CD4-positive, alpha-beta T cell (primary cell): ENCODE data around the gene KIF14. TPM values are rescaled to one million over a fixed set of nuclear protein-coding genes. Genes with fewer than 3 reads are reported as not detected.
A peak's percentile ranks its signal among the peaks of the same experiment; 100 is the strongest.

Source experiments
- ATAC-seq: fragments of 200-7000 bp; cut with Tn5 transposase; one replicate; pipeline ENCODE4 v1.10.0; 2022; ENCODE audit warnings: mild to moderate bottlenecking; ENCODE audit not compliant: poor library complexity
- CTCF ChIA-PET: fragments of 350-600 bp; sonication (Branson Sonifier 250); formaldehyde crosslinking; loops from one replicate; lab custom pipeline; 2021; ENCODE audit warnings: antibody characterized with exemption, inconsistent platforms; lab: Charles Lee
- POLR2A ChIA-PET: fragments of 350-600 bp; sonication (Branson Sonifier 250); formaldehyde crosslinking; loops from one replicate; lab custom pipeline; 2021; ENCODE audit warnings: antibody characterized with exemption, inconsistent platforms; lab: Charles Lee
- DNase-seq, 14 experiments: peaks; one replicate each; pipeline ENCODE4 v3.0.0-alpha.2; 2013 to 2020; ENCODE audit warnings: mixed read lengths in 2 of 14
- H3K27ac ChIP-seq, 2 donors: one replicate each; pipeline versions ENCODE4 v1.5.1 to v1.7.0; 2013; ENCODE audit warnings: low read length in 2 of 2, low read depth in 1 of 2, mild to moderate bottlenecking in 1 of 2
- H3K27me3 ChIP-seq, 2 experiments: 1 replicate in 1 of 2; 2 replicates in 1 of 2; pipeline versions ENCODE4 v1.6.1 to v1.7.0; 2013; ENCODE audit warnings: low read length in 2 of 2, control low read depth in 1 of 2, mild to moderate bottlenecking in 1 of 2, moderate library complexity in 1 of 2; ENCODE audit not compliant: insufficient read depth in 2 of 2, control insufficient read depth in 1 of 2
- H3K36me3 ChIP-seq: one replicate; pipeline ENCODE4 v1.6.1; 2013; ENCODE audit warnings: low read length, control low read depth; ENCODE audit not compliant: insufficient read depth
- H3K4me1 ChIP-seq: one replicate; pipeline ENCODE4 v1.6.1; 2013; ENCODE audit warnings: low read length, control low read depth; ENCODE audit not compliant: insufficient read depth
- H3K4me3 ChIP-seq: one replicate; pipeline ENCODE4 v1.5.1; 2013; ENCODE audit warnings: mild to moderate bottlenecking, low read length, moderate library complexity
- H3K9me3 ChIP-seq, 2 experiments: 1 replicate in 1 of 2; 2 replicates in 1 of 2; pipeline versions ENCODE4 v1.6.1 to v1.7.0; 2013; ENCODE audit warnings: low read length in 2 of 2, mild to moderate bottlenecking in 2 of 2, control low read depth in 1 of 2, moderate library complexity in 1 of 2; ENCODE audit not compliant: control insufficient read depth in 1 of 2, insufficient read depth in 1 of 2
- H3K27ac Mint-ChIP-seq: one replicate; pipeline ENCODE4 v1.8.0; 2020; ENCODE audit warnings: mixed read lengths
- H3K27me3 Mint-ChIP-seq: one replicate; pipeline ENCODE4 v1.8.0; 2021; ENCODE audit warnings: mixed read lengths
- H3K36me3 Mint-ChIP-seq: one replicate; pipeline ENCODE4 v1.8.0; 2021; ENCODE audit warnings: low read depth, mixed read lengths
- H3K4me1 Mint-ChIP-seq: one replicate; pipeline ENCODE4 v1.8.0; 2021; ENCODE audit warnings: low read depth, mixed read lengths
- H3K4me3 Mint-ChIP-seq: one replicate; pipeline ENCODE4 v1.8.0; 2020; ENCODE audit warnings: mild to moderate bottlenecking, mixed read lengths
- H3K9me3 Mint-ChIP-seq: one replicate; pipeline ENCODE4 v1.8.0; 2020; ENCODE audit warnings: mixed read lengths
- intact Hi-C, 2 experiments: fragments of 100-400 bp; cut with DNase I in 1 of 2; cut with micrococcal nuclease in 1 of 2; formaldehyde crosslinking; loops; one replicate each; pipeline versions ENCODE4 v1.15.1 to v1.9.0; 2023 to 2025; cut with DNase I, micrococcal nuclease
- total RNA-seq, 174 experiments: library from RNA in 2 of 174; stranded (reverse) in 2 of 174; gene quantifications; one replicate each; pipeline ENCODE4 v1.2.3 and lab custom pipeline; 2021 to 2026
- TF ChIP-seq, protein P1 (sequence below): fragments of 200-600 bp; IDR thresholded peaks from one replicate; pipeline ENCODE4 v1.8.0; 2022; ENCODE audit warnings: antibody characterized with exemption, mild to moderate bottlenecking

The KIF14 gene
- total RNA-seq, 2 experiments from 2014 or later = 0.11 TPM

DNA sequence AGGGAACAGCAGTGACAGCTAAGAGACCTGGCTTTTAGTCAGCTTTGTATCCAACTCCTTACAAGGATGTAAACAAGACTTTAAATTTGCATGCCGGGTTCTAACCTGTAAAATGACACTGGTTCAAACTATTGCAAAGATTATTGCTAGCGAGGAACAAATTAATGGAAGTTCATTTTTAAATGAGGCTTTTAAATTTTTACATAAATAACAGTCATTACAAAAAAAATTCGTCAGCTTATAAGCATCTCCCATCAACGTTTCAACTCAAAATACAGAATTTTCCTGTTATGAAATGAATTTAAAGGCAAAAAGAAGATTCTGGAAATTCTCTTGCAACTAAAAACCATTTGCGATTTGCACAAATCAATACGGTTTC lies 668 bp downstream of the KIF14 start:
- peaks cover 19% of the 10 kb centered on the region for H3K4me1 ChIP-seq
- no peaks in the 10 kb centered on the region for H3K27me3 ChIP-seq
- H3K36me3 ChIP-seq = no peaks in the 10 kb centered on the region
- peak overlapping the region; percentile 83 for H3K4me3 ChIP-seq
- Mint-ChIP-seq H3K4me3 (peak overlapping the region; percentile 98), H3K27me3 (no peaks in the 10 kb centered on the region), H3K4me1 (peaks cover 25% of the 10 kb centered on the region), H3K36me3 (peaks cover 4% of the 10 kb centered on the region), H3K27ac (peak overlapping the region; percentile 12), H3K9me3 (no peaks in the 10 kb centered on the region)
- ChIA-PET POLR2A (interaction anchor here (4.4 kb wide), 1 partner anchor 50 kb away, joined by 35 read pairs; the partner anchor contains the start of gene DDX59), CTCF (interaction anchor here (1.7 kb wide), 1 partner anchor 184 kb away, joined by 4 read pairs; no protein-coding TSS in a partner anchor)
- DNase-seq = no peak
- no peak overlapping the region for H3K27ac ChIP-seq
- H3K9me3 ChIP-seq = no peaks in the 10 kb centered on the region
- no peak for ATAC-seq
- intact Hi-C loops = loop anchor here (1.0 to 5.0 kb wide), 6 partner anchors 48 to 532 kb away; partner anchors contain the start of genes CAMSAP2 (in 2 of the 2), DDX59 (in 1 of the 2), TMEM9 (in 1 of the 2) and ZNF281 (in 1 of the 2)
- TF ChIP-seq, protein P1, sequence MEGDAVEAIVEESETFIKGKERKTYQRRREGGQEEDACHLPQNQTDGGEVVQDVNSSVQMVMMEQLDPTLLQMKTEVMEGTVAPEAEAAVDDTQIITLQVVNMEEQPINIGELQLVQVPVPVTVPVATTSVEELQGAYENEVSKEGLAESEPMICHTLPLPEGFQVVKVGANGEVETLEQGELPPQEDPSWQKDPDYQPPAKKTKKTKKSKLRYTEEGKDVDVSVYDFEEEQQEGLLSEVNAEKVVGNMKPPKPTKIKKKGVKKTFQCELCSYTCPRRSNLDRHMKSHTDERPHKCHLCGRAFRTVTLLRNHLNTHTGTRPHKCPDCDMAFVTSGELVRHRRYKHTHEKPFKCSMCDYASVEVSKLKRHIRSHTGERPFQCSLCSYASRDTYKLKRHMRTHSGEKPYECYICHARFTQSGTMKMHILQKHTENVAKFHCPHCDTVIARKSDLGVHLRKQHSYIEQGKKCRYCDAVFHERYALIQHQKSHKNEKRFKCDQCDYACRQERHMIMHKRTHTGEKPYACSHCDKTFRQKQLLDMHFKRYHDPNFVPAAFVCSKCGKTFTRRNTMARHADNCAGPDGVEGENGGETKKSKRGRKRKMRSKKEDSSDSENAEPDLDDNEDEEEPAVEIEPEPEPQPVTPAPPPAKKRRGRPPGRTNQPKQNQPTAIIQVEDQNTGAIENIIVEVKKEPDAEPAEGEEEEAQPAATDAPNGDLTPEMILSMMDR = no peak

GRCh38 chr1:200610846-200611245 lies 9.7 kb downstream of the KIF14 start:
- CTCF ChIA-PET = interaction anchor here (1.0 kb wide), 1 partner anchor 11 kb away, joined by 4 read pairs; no protein-coding TSS in a partner anchor
- H3K9me3 ChIP-seq = no peaks in the 10 kb centered on the region
- Mint-ChIP-seq H3K4me1 (no peaks in the 10 kb centered on the region), H3K36me3 (no peaks in the 10 kb centered on the region), H3K9me3 (no peaks in the 10 kb centered on the region), H3K27ac (no peak overlapping the region), H3K27me3 (no peaks in the 10 kb centered on the region), H3K4me3 (no peak overlapping the region)
- no peak for ATAC-seq
- no peaks in the 10 kb centered on the region for H3K36me3 ChIP-seq
- H3K4me1 ChIP-seq = no peaks in the 10 kb centered on the region
- POLR2A ChIA-PET = no interaction called here
- intact Hi-C loops = no loop called here
- TF ChIP-seq, protein P1 = no peak
- DNase-seq = no peak
- no peaks in the 10 kb centered on the region for H3K27me3 ChIP-seq
- H3K4me3 ChIP-seq = no peak overlapping the region
- H3K27ac ChIP-seq = no peak overlapping the region

GRCh38 chr1:200602632-200603031 lies 17.9 kb downstream of the KIF14 start:
- Mint-ChIP-seq H3K4me3 (no peak overlapping the region), H3K27me3 (no peaks in the 10 kb centered on the region), H3K27ac (no peak overlapping the region), H3K9me3 (no peaks in the 10 kb centered on the region), H3K4me1 (no peaks in the 10 kb centered on the region), H3K36me3 (no peaks in the 10 kb centered on the region)
- Histone ChIP-seq H3K36me3 (no peaks in the 10 kb centered on the region), H3K4me1 (no peaks in the 10 kb centered on the region), H3K9me3 (no peaks in the 10 kb centered on the region), H3K27me3 (no peaks in the 10 kb centered on the region), H3K4me3 (no peak overlapping the region), H3K27ac (no peak overlapping the region)
- TF ChIP-seq, protein P1 = no peak
- POLR2A ChIA-PET = no interaction called here
- CTCF ChIA-PET = no interaction called here
- ATAC-seq (no peak), DNase-seq (no peak)
- intact Hi-C loops = no loop called here
